CD4-positive, alpha-beta T cell (primary cell): ENCODE results near the gene UPF3B. TPM values are rescaled to one million over a fixed set of nuclear protein-coding genes. Genes with fewer than 3 reads are reported as not detected.
"Not testable (repeated sequence)": the region's sequence is repeated elsewhere in the genome, so short reads cannot be mapped to it uniquely, and the experiment has no call there.

Experiments used
- ATAC-seq: fragments of 200-7000 bp; cut with Tn5 transposase; one replicate; pipeline ENCODE4 v1.10.0; 2022; ENCODE audit warnings: mild to moderate bottlenecking; ENCODE audit not compliant: poor library complexity
- CTCF ChIA-PET: fragments of 350-600 bp; sonication (Branson Sonifier 250); formaldehyde crosslinking; loops from one replicate; lab custom pipeline; 2021; ENCODE audit warnings: antibody characterized with exemption, inconsistent platforms; lab: Charles Lee
- POLR2A ChIA-PET: fragments of 350-600 bp; sonication (Branson Sonifier 250); formaldehyde crosslinking; loops from one replicate; lab custom pipeline; 2021; ENCODE audit warnings: antibody characterized with exemption, inconsistent platforms; lab: Charles Lee
- DNase-seq, 14 experiments: peaks; one replicate each; pipeline ENCODE4 v3.0.0-alpha.2; 2013 to 2020; ENCODE audit warnings: mixed read lengths in 2 of 14
- H3K27ac ChIP-seq, 2 donors: one replicate each; pipeline versions ENCODE4 v1.5.1 to v1.7.0; 2013; ENCODE audit warnings: low read length in 2 of 2, low read depth in 1 of 2, mild to moderate bottlenecking in 1 of 2
- H3K27me3 ChIP-seq, 2 experiments: 1 replicate in 1 of 2; 2 replicates in 1 of 2; pipeline versions ENCODE4 v1.6.1 to v1.7.0; 2013; ENCODE audit warnings: low read length in 2 of 2, control low read depth in 1 of 2, mild to moderate bottlenecking in 1 of 2, moderate library complexity in 1 of 2; ENCODE audit not compliant: insufficient read depth in 2 of 2, control insufficient read depth in 1 of 2
- H3K36me3 ChIP-seq: one replicate; pipeline ENCODE4 v1.6.1; 2013; ENCODE audit warnings: low read length, control low read depth; ENCODE audit not compliant: insufficient read depth
- H3K4me1 ChIP-seq: one replicate; pipeline ENCODE4 v1.6.1; 2013; ENCODE audit warnings: low read length, control low read depth; ENCODE audit not compliant: insufficient read depth
- H3K4me3 ChIP-seq: one replicate; pipeline ENCODE4 v1.5.1; 2013; ENCODE audit warnings: mild to moderate bottlenecking, low read length, moderate library complexity
- H3K9me3 ChIP-seq, 2 experiments: 1 replicate in 1 of 2; 2 replicates in 1 of 2; pipeline versions ENCODE4 v1.6.1 to v1.7.0; 2013; ENCODE audit warnings: low read length in 2 of 2, mild to moderate bottlenecking in 2 of 2, control low read depth in 1 of 2, moderate library complexity in 1 of 2; ENCODE audit not compliant: control insufficient read depth in 1 of 2, insufficient read depth in 1 of 2
- H3K27ac Mint-ChIP-seq: one replicate; pipeline ENCODE4 v1.8.0; 2020; ENCODE audit warnings: mixed read lengths
- H3K27me3 Mint-ChIP-seq: one replicate; pipeline ENCODE4 v1.8.0; 2021; ENCODE audit warnings: mixed read lengths
- H3K36me3 Mint-ChIP-seq: one replicate; pipeline ENCODE4 v1.8.0; 2021; ENCODE audit warnings: low read depth, mixed read lengths
- H3K4me1 Mint-ChIP-seq: one replicate; pipeline ENCODE4 v1.8.0; 2021; ENCODE audit warnings: low read depth, mixed read lengths
- H3K4me3 Mint-ChIP-seq: one replicate; pipeline ENCODE4 v1.8.0; 2020; ENCODE audit warnings: mild to moderate bottlenecking, mixed read lengths
- H3K9me3 Mint-ChIP-seq: one replicate; pipeline ENCODE4 v1.8.0; 2020; ENCODE audit warnings: mixed read lengths
- CTCF ChIP-seq: fragments of 200-600 bp; IDR thresholded peaks from one replicate; pipeline ENCODE4 v1.8.0; 2022; ENCODE audit warnings: antibody characterized with exemption, mild to moderate bottlenecking
- intact Hi-C, 2 experiments: fragments of 100-400 bp; cut with DNase I in 1 of 2; cut with micrococcal nuclease in 1 of 2; formaldehyde crosslinking; loops; one replicate each; pipeline versions ENCODE4 v1.15.1 to v1.9.0; 2023 to 2025; cut with DNase I, micrococcal nuclease
- total RNA-seq, 174 experiments: library from RNA in 2 of 174; stranded (reverse) in 2 of 174; gene quantifications; one replicate each; pipeline ENCODE4 v1.2.3 and lab custom pipeline; 2021 to 2026

The UPF3B gene
- total RNA-seq, 2 experiments from 2014 or later: 4.7 to 5.7 TPM

DNA sequence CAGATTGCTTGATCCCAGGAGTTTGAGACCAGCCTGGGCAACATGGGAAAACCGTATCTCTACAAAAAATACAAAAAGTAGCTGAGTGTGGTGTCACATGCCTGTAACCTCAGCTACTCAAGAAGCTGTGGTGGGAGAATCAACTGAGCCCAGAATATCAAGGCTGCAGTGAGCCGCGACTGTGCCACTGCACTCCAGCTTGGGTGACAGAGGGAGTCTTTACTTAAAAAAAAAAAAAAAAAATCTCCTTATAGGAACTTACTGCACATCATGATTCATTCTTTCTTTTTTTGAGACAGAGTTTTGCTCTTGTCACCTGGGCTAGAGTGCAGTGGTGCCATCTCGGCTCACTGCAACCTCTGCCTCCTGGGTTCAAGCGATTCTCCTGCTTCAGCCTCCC is 24.3 kb downstream of the UPF3B start:
- DNase-seq (no peak), ATAC-seq (no peak)
- Mint-ChIP-seq H3K27me3 (no peaks in the 10 kb centered on the region), H3K4me3 (no peak overlapping the region), H3K4me1 (peaks cover 6% of the 10 kb centered on the region), H3K27ac (no peak overlapping the region), H3K36me3 (peaks cover 32% of the 10 kb centered on the region), H3K9me3 (no peaks in the 10 kb centered on the region)
- Histone ChIP-seq H3K36me3 (peaks cover 10% of the 10 kb centered on the region), H3K27me3 (no peaks in the 10 kb centered on the region), H3K27ac (no peak overlapping the region), H3K4me3 (no peak overlapping the region), H3K4me1 (no peaks in the 10 kb centered on the region), H3K9me3 (no peaks in the 10 kb centered on the region)
- ChIA-PET CTCF (no interaction called here), POLR2A (no interaction called here)
- intact Hi-C loops: no loop called here
- TF ChIP-seq CTCF: no peak

DNA sequence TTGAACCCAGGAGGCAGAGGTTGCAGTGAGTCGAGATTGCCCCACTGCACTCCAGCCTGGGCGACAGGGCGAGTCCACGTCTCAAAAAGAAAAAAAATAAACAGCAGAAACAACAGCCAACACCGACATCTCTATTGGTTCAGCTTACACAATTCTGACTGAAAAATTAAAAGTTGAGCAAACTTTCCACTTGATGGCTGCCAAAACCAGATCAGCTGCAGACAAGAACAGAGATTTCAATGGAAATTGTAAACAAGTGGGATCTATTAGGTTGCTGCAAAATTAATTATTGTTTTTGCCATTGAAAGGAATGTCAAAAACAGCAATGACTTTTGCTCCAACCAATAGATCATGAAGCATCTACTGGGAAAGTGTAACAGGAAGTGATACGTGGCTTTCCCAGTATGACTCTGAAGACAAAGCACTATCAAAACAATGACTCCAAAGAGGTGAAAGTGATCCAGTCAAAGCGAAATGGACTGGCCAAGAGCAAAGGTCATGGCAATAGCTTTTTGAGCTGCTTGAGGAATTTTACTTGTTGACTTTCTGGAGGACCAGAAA is 26.3 kb downstream of the UPF3B start:
- Histone ChIP-seq H3K27me3 (no peaks in the 10 kb centered on the region), H3K27ac (no peak overlapping the region), H3K9me3 (no peaks in the 10 kb centered on the region), H3K4me3 (no peak overlapping the region), H3K4me1 (peaks cover under 1% of the 10 kb centered on the region), H3K36me3 (peaks cover 2% of the 10 kb centered on the region)
- H3K9me3 Mint-ChIP-seq: no peaks in the 10 kb centered on the region
- intact Hi-C loops: no loop called here
- H3K27ac Mint-ChIP-seq: no peak overlapping the region
- H3K27me3 Mint-ChIP-seq: no peaks in the 10 kb centered on the region
- H3K4me3 Mint-ChIP-seq: no peak overlapping the region
- ATAC-seq (no peak), DNase-seq (no peak)
- H3K36me3 Mint-ChIP-seq: peaks cover 24% of the 10 kb centered on the region
- peaks cover 15% of the 10 kb centered on the region for H3K4me1 Mint-ChIP-seq
- POLR2A ChIA-PET: interaction anchor here (0.6 to 1.7 kb wide), 2 partner anchors 35 to 45 kb away, joined by 3 to 6 read pairs; partner anchors contain the start of gene RPL39
- no peak for TF ChIP-seq CTCF
- CTCF ChIA-PET: no interaction called here

- CTCF ChIA-PET, H3K27me3 Mint-ChIP-seq, H3K9me3 ChIP-seq, H3K4me1 ChIP-seq, H3K27me3 ChIP-seq, H3K36me3 ChIP-seq, H3K9me3 Mint-ChIP-seq, ATAC-seq, H3K4me3 ChIP-seq, H3K4me3 Mint-ChIP-seq, DNase-seq, H3K27ac ChIP-seq, H3K27ac Mint-ChIP-seq, H3K36me3 Mint-ChIP-seq, POLR2A ChIA-PET: not testable (repeated sequence)
- peaks cover 15% of the 10 kb centered on the region for H3K4me1 Mint-ChIP-seq
- intact Hi-C loops: loop anchor here in 1 of 2 experiments (5.0 kb wide), 1 partner anchor 48 kb away; the partner anchor contains the start of genes NDUFA1 and RNF113A
These were observed 28.5 kb downstream of the UPF3B start for GRCh38 chrX:119824221-119824620.

DNA sequence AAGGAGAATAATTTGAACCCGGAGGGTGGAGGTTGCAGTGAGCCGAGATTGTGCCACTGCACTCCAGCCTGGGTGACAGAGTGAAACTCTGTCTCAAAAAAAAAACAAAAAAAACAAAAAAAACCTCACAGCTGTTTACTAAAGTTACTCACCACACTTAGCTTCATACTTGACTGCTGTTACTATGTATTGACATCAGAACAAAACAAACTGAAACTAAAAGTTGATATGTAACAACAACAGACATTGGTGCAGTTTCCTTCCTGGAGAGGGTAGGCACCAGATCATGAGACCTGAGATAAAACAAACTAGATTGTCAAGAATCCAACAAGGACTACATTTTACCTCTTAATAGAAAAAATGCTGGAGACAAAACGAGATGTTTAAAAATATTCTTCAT is 31.1 kb downstream of the UPF3B start:
- H3K9me3 ChIP-seq, H3K27me3 Mint-ChIP-seq, H3K27me3 ChIP-seq, CTCF ChIA-PET, H3K4me1 ChIP-seq, H3K36me3 ChIP-seq, H3K4me3 ChIP-seq, H3K9me3 Mint-ChIP-seq, H3K36me3 Mint-ChIP-seq: not testable (repeated sequence)
- H3K27ac ChIP-seq: peak overlapping the region; percentile 21 to 58
- intact Hi-C loops: loop anchor here in 1 of 2 experiments (5.0 kb wide), 1 partner anchor 51 kb away; the partner anchor contains the start of genes NDUFA1 and RNF113A
- Mint-ChIP-seq H3K4me3 (peak overlapping the region; percentile 31), H3K27ac (peak overlapping the region; percentile 73), H3K4me1 (peaks cover 11% of the 10 kb centered on the region)
- peak in 4 of 14 experiments; percentile 5 to 84 (median 78) for DNase-seq
- POLR2A ChIA-PET: interaction anchor here (0.8 to 2.1 kb wide), 5 partner anchors 30 to 62 kb away, joined by 3 to 19 read pairs (median 4); partner anchors contain the start of genes NDUFA1, RNF113A, RPL39 and UPF3B
- peak; percentile 99 for ATAC-seq
